ENCODE measurements around the gene RGS12. TPM values are rescaled to one million over a fixed set of nuclear protein-coding genes. Genes with fewer than 3 reads are reported as not detected.

RGS12 gene
- total and polyA plus RNA-seq, 2 of the 13 experiments (the other 11 are each of a cell fraction or from before 2014, with no cell fraction given) = 21.0 to 27.7 TPM

DNA sequence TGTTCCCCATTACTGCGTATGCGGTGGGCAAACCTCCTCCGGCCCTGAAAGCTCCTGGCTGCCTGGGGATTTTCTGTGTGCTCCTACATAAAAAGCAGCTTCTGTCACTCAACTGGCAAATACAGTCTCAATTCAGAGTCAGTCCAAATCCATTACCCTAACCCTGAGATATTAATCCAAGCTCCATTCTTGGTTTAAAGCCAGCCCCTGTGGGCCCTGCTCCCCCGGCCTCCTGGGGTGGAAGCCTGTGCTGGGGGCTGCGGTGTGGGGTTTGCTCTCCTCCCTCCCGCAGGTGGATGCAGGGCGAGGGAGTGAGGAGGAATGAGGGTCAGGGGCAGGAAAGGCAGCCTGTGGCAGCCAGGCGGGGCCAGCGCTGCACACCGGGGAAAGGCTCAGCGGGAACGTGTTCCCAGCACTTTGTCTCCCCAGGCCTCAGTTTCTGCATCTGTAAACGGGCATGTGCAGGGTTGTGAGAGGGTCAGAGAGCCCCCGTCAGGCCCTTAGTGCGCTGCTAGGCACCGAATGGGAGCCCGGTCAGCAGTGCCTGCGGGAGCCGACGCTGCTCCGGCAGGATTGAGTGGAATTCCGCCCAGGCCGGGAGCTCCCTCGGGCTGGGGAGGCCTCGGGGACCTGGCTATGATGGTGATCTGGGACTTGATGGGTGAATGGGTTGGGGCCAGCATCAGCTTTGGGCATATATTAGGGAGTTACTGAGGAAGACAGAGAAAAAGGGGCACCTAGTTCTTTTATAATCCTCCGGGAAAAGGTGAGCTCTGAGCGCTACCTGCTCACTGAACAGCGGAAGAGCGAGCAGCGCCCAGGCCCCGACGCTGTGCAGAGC is 6.3 kb upstream of the RGS12 start (continued):
- TF ChIP-seq, protein P1, sequence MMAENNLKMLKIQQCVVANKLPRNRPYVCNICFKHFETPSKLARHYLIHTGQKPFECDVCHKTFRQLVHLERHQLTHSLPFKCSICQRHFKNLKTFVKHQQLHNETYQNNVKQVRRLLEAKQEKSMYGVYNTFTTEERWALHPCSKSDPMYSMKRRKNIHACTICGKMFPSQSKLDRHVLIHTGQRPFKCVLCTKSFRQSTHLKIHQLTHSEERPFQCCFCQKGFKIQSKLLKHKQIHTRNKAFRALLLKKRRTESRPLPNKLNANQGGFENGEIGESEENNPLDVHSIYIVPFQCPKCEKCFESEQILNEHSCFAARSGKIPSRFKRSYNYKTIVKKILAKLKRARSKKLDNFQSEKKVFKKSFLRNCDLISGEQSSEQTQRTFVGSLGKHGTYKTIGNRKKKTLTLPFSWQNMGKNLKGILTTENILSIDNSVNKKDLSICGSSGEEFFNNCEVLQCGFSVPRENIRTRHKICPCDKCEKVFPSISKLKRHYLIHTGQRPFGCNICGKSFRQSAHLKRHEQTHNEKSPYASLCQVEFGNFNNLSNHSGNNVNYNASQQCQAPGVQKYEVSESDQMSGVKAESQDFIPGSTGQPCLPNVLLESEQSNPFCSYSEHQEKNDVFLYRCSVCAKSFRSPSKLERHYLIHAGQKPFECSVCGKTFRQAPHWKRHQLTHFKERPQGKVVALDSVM (CRISPR knock-in tag; IDR thresholded peaks at IDR 0.05) = peak; percentile 37; the same call in 1 of the 2 replicates
- TF ChIP-seq SMARCE1 (IDR thresholded peaks at IDR 0.05; ENCODE audit: borderline replicate concordance) (no peak), POLR2A (IDR thresholded peaks at IDR 0.05; ENCODE audit: insufficient read depth in 1 of 2, low read depth in 2 of 2, low read length in 2 of 2) (no peak), ZNF891 (CRISPR knock-in tag; IDR thresholded peaks at IDR 0.05) (0 out of 2 replicates have a peak, but pooled peaks have one; percentile 21), ATF7-NPFF (CRISPR knock-in tag; IDR thresholded peaks at IDR 0.05; ENCODE audit: low read depth) (no peak), HIVEP1 (CRISPR knock-in tag; IDR thresholded peaks at IDR 0.05) (peak; percentile 42; the same call in 1 of the 2 replicates), ZNF121 (CRISPR knock-in tag; IDR thresholded peaks at IDR 0.05) (0 out of 2 replicates have a peak, but pooled peaks have one; percentile 24), RBFOX2 (IDR thresholded peaks at IDR 0.05; ENCODE audit: low read depth, low read length) (0 out of 2 replicates have a peak, but pooled peaks have one; percentile 23), ZMYM3 (CRISPR knock-in tag; IDR thresholded peaks at IDR 0.05) (peak; percentile 91)
- TF ChIP-seq, protein P2, sequence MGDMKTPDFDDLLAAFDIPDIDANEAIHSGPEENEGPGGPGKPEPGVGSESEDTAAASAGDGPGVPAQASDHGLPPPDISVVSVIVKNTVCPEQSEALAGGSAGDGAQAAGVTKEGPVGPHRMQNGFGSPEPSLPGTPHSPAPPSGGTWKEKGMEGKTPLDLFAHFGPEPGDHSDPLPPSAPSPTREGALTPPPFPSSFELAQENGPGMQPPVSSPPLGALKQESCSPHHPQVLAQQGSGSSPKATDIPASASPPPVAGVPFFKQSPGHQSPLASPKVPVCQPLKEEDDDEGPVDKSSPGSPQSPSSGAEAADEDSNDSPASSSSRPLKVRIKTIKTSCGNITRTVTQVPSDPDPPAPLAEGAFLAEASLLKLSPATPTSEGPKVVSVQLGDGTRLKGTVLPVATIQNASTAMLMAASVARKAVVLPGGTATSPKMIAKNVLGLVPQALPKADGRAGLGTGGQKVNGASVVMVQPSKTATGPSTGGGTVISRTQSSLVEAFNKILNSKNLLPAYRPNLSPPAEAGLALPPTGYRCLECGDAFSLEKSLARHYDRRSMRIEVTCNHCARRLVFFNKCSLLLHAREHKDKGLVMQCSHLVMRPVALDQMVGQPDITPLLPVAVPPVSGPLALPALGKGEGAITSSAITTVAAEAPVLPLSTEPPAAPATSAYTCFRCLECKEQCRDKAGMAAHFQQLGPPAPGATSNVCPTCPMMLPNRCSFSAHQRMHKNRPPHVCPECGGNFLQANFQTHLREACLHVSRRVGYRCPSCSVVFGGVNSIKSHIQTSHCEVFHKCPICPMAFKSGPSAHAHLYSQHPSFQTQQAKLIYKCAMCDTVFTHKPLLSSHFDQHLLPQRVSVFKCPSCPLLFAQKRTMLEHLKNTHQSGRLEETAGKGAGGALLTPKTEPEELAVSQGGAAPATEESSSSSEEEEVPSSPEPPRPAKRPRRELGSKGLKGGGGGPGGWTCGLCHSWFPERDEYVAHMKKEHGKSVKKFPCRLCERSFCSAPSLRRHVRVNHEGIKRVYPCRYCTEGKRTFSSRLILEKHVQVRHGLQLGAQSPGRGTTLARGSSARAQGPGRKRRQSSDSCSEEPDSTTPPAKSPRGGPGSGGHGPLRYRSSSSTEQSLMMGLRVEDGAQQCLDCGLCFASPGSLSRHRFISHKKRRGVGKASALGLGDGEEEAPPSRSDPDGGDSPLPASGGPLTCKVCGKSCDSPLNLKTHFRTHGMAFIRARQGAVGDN (CRISPR knock-in tag; IDR thresholded peaks at IDR 0.05) = peak; percentile 44
- TF ChIP-seq, protein P3, sequence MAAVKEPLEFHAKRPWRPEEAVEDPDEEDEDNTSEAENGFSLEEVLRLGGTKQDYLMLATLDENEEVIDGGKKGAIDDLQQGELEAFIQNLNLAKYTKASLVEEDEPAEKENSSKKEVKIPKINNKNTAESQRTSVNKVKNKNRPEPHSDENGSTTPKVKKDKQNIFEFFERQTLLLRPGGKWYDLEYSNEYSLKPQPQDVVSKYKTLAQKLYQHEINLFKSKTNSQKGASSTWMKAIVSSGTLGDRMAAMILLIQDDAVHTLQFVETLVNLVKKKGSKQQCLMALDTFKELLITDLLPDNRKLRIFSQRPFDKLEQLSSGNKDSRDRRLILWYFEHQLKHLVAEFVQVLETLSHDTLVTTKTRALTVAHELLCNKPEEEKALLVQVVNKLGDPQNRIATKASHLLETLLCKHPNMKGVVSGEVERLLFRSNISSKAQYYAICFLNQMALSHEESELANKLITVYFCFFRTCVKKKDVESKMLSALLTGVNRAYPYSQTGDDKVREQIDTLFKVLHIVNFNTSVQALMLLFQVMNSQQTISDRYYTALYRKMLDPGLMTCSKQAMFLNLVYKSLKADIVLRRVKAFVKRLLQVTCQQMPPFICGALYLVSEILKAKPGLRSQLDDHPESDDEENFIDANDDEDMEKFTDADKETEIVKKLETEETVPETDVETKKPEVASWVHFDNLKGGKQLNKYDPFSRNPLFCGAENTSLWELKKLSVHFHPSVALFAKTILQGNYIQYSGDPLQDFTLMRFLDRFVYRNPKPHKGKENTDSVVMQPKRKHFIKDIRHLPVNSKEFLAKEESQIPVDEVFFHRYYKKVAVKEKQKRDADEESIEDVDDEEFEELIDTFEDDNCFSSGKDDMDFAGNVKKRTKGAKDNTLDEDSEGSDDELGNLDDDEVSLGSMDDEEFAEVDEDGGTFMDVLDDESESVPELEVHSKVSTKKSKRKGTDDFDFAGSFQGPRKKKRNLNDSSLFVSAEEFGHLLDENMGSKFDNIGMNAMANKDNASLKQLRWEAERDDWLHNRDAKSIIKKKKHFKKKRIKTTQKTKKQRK (IDR thresholded peaks at IDR 0.05; ENCODE audit: low read length) = no peak

Data from HepG2 (cell line).